ENCODE results near the gene EME1.

DNA sequence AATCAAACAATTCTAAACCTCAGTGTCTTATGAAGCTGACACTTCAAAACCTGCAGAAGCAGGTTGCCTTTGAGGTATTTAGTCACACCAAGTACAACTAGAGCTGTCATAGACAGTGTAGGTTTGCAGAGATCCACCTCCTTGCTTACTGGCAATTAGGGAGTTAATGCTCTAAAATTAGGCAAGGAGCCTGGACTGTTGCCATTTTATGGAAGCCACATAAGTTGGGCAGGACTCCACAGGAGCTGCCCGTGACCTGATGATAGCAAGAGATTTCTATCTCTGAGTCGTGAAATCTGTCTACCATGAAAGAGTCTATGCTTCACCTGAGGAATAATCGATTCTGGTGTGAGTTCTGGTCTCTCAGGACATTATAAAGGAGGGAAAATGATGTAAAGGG is 8.9 kb downstream of the EME1 start:
- no peak for TF ChIP-seq KDM1A (IDR thresholded peaks at IDR 0.05; ENCODE audit: low read depth)
- TF ChIP-seq RFX5 (IDR thresholded peaks at IDR 0.05): no peak
- TF ChIP-seq, protein P1, sequence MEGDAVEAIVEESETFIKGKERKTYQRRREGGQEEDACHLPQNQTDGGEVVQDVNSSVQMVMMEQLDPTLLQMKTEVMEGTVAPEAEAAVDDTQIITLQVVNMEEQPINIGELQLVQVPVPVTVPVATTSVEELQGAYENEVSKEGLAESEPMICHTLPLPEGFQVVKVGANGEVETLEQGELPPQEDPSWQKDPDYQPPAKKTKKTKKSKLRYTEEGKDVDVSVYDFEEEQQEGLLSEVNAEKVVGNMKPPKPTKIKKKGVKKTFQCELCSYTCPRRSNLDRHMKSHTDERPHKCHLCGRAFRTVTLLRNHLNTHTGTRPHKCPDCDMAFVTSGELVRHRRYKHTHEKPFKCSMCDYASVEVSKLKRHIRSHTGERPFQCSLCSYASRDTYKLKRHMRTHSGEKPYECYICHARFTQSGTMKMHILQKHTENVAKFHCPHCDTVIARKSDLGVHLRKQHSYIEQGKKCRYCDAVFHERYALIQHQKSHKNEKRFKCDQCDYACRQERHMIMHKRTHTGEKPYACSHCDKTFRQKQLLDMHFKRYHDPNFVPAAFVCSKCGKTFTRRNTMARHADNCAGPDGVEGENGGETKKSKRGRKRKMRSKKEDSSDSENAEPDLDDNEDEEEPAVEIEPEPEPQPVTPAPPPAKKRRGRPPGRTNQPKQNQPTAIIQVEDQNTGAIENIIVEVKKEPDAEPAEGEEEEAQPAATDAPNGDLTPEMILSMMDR (IDR thresholded peaks at IDR 0.05): no peak
- TF ChIP-seq, protein P2, sequence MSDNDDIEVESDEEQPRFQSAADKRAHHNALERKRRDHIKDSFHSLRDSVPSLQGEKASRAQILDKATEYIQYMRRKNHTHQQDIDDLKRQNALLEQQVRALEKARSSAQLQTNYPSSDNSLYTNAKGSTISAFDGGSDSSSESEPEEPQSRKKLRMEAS (IDR thresholded peaks at IDR 0.05): no peak
- TF ChIP-seq CEBPB (IDR thresholded peaks at IDR 0.05): no peak
- TF ChIP-seq SREBF2 (IDR thresholded peaks at IDR 0.05): no peak
- no peak for TF ChIP-seq MAFK (IDR thresholded peaks at IDR 0.05; ENCODE audit: partially characterized antibody)
- no peak for TF ChIP-seq PHF8 (IDR thresholded peaks at IDR 0.05; ENCODE audit: borderline replicate concordance, low read depth)
- TF ChIP-seq POLR2A (IDR thresholded peaks at IDR 0.05; ENCODE audit: low read length): no peak

Measured in A549 (cell line).